Small intestine (tissue), 7 donors: Measurements from ENCODE around the gene EIF2S2. TPM values are rescaled to one million over a fixed set of nuclear protein-coding genes. Genes with fewer than 3 reads are reported as not detected.

Experiments
- DNase-seq, 2 donors: peaks; one replicate each; pipeline versions ENCODE4 v3.0.0 to v3.0.0-alpha.2; 2013
- FAIRE-seq: peaks from 2 replicates; lab custom pipeline; 2012; peaks lifted over from hg19 to GRCh38; lab: Jason Lieb, UNC
- H3K27ac ChIP-seq, 3 donors: one replicate each; pipeline ENCODE4 v1.5.1; 2013; ENCODE audit warnings: low read length in 2 of 3, mild to moderate bottlenecking in 2 of 3, control low read depth in 1 of 3, inconsistent platforms in 1 of 3, low read depth in 1 of 3, moderate library complexity in 1 of 3
- H3K27me3 ChIP-seq, 3 donors: one replicate each; pipeline ENCODE4 v1.6.1; 2013; ENCODE audit warnings: low read length in 3 of 3, inconsistent platforms in 1 of 3; ENCODE audit not compliant: control insufficient read depth in 3 of 3, insufficient read depth in 3 of 3
- H3K36me3 ChIP-seq, 3 donors: one replicate each; pipeline ENCODE4 v1.6.1; 2013; ENCODE audit warnings: low read length in 3 of 3, inconsistent platforms in 1 of 3, low read depth in 1 of 3, mild to moderate bottlenecking in 1 of 3, moderate library complexity in 1 of 3; ENCODE audit not compliant: control insufficient read depth in 3 of 3, insufficient read depth in 2 of 3
- H3K4me1 ChIP-seq, 3 donors: one replicate each; pipeline ENCODE4 v1.6.1; 2013; ENCODE audit warnings: low read length in 2 of 3, inconsistent platforms in 1 of 3, low read depth in 1 of 3, mild to moderate bottlenecking in 1 of 3, moderate library complexity in 1 of 3; ENCODE audit not compliant: control insufficient read depth in 3 of 3, insufficient read depth in 2 of 3
- H3K4me3 ChIP-seq, 3 donors: one replicate each; pipeline ENCODE4 v1.5.1; 2013; ENCODE audit warnings: low read length in 3 of 3, control low read depth in 1 of 3, inconsistent platforms in 1 of 3, low read depth in 1 of 3, mild to moderate bottlenecking in 1 of 3, moderate library complexity in 1 of 3
- H3K9me3 ChIP-seq, 2 donors: one replicate each; pipeline ENCODE4 v1.6.1; 2013; ENCODE audit warnings: low read depth in 1 of 2, low read length in 1 of 2; ENCODE audit not compliant: control insufficient read depth in 2 of 2, insufficient read depth in 1 of 2
- WGBS, 3 donors: extraction: QIAGEN DNeasy Blood & Tissue Kit; methylation state at CpG; one replicate each; pipeline ENCODE4 v1.1.7; 2013; 5-methylcytosine and 5-hydroxymethylcytosine counted together
- polyA plus RNA-seq, 4 donors: library from polyadenylated mRNA; stranded (reverse) in 3 of 4; unstranded in 1 of 4; fragments of 200-250 nt in 3 of 4; fragments of 120-200 nt in 1 of 4; gene quantifications; one replicate each; pipeline versions ENCODE4 v1.2.1 to v1.2.3, GENCODE V29; 2013
- donor health status: healthy with polysubstance abuse.
- donor health status: control.
- donor health status: control.
- donor health status: Bipolar disorder and iron deficiency.
- donor health status: healthy.

The EIF2S2 gene
- polyA plus RNA-seq, 4 donors, result 41.4 to 93.5 (median 55.3) TPM

GRCh38 chr20:34090645-34091044, 21.4 kb downstream of the EIF2S2 start:
- Histone ChIP-seq H3K27me3 (no peaks in the 10 kb centered on the region), H3K9me3 (no peaks in the 10 kb centered on the region), H3K36me3 (peaks cover 23 to 55% (median 26%) of the 10 kb centered on the region in 3 donors), H3K4me1 (no peaks in the 10 kb centered on the region), H3K4me3 (no peak overlapping the region), H3K27ac (no peak overlapping the region)
- WGBS, 3 donors, result 97 to 100% (median 100%) methylated on average over 2 of the region's 2 CpGs
- DNase-seq (no peak), FAIRE-seq (no peak)

GRCh38 chr20:34089655-34090345, 22.2 kb downstream of the EIF2S2 start:
- no peak for DNase-seq
- H3K4me3 ChIP-seq, result no peak overlapping the region
- WGBS, 3 donors, result 85 to 92% (median 86%) methylated on average over 13 of the region's 13 CpGs
- H3K4me1 ChIP-seq, result no peaks in the 10 kb centered on the region
- no peak for FAIRE-seq
- H3K27me3 ChIP-seq, result no peaks in the 10 kb centered on the region
- peaks cover 23 to 51% (median 27%) of the 10 kb centered on the region in 3 donors for H3K36me3 ChIP-seq
- H3K27ac ChIP-seq, result no peak overlapping the region
- no peaks in the 10 kb centered on the region for H3K9me3 ChIP-seq

- no peak for FAIRE-seq
- H3K27me3 ChIP-seq, result no peaks in the 10 kb centered on the region
- H3K4me3 ChIP-seq, result no peak overlapping the region
- H3K27ac ChIP-seq, result no peak overlapping the region
- 75 to 92% (median 92%) methylated on average over 3 to 5 of the region's 5 CpGs for WGBS, 3 donors
- H3K9me3 ChIP-seq, result no peaks in the 10 kb centered on the region
- no peak for DNase-seq
- H3K36me3 ChIP-seq, result peaks cover 23 to 55% (median 25%) of the 10 kb centered on the region in 3 donors
- H3K4me1 ChIP-seq, result no peaks in the 10 kb centered on the region
Observed at GRCh38 chr20:34089175-34089479, 22.9 kb downstream of the EIF2S2 start.

GRCh38 chr20:34088305-34089174, 23.5 kb downstream of the EIF2S2 start:
- H3K27me3 ChIP-seq, result no peaks in the 10 kb centered on the region
- H3K9me3 ChIP-seq, result no peaks in the 10 kb centered on the region
- FAIRE-seq, result no peak
- peaks cover 22 to 55% (median 23%) of the 10 kb centered on the region in 3 donors for H3K36me3 ChIP-seq
- WGBS, 3 donors, result 88 to 90% (median 88%) methylated on average over 15 of the region's 15 CpGs
- no peak overlapping the region for H3K27ac ChIP-seq
- no peak overlapping the region for H3K4me3 ChIP-seq
- no peak for DNase-seq
- no peaks in the 10 kb centered on the region for H3K4me1 ChIP-seq

- no peak overlapping the region for H3K4me3 ChIP-seq
Observed at GRCh38 chr20:34085544-34086040, 26.5 kb downstream of the EIF2S2 start.

GRCh38 chr20:34084227-34084923, 27.7 kb downstream of the EIF2S2 start:
- WGBS, 3 donors, result 88 to 91% (median 89%) methylated on average over 9 of the region's 9 CpGs

More at GRCh38 chr20:34085544-34086040, 26.5 kb downstream of the EIF2S2 start:
- Histone ChIP-seq H3K9me3 (no peaks in the 10 kb centered on the region), H3K4me1 (no peaks in the 10 kb centered on the region), H3K27me3 (no peaks in the 10 kb centered on the region), H3K36me3 (peaks cover 14 to 62% (median 19%) of the 10 kb centered on the region in 3 donors), H3K27ac (no peak overlapping the region)
- 87 to 90% (median 88%) methylated on average over 5 of the region's 5 CpGs for WGBS, 3 donors
- no peak for DNase-seq
- no peak for FAIRE-seq

GRCh38 chr20:34083781-34084180, 28.3 kb downstream of the EIF2S2 start:
- DNase-seq, result no peak
- Histone ChIP-seq H3K27me3 (no peaks in the 10 kb centered on the region), H3K36me3 (peaks cover 4 to 63% (median 15%) of the 10 kb centered on the region in 3 donors), H3K27ac (no peak overlapping the region), H3K9me3 (no peaks in the 10 kb centered on the region), H3K4me3 (no peak overlapping the region), H3K4me1 (no peaks in the 10 kb centered on the region)
- no peak for FAIRE-seq
- WGBS, 3 donors, result 91 to 98% (median 97%) methylated on average over 2 of the region's 2 CpGs

More at GRCh38 chr20:34084227-34084923, 27.7 kb downstream of the EIF2S2 start:
- DNase-seq (no peak), FAIRE-seq (no peak)
- H3K27ac ChIP-seq, result no peak overlapping the region
- no peaks in the 10 kb centered on the region for H3K4me1 ChIP-seq
- H3K27me3 ChIP-seq, result no peaks in the 10 kb centered on the region
- H3K36me3 ChIP-seq, result peaks cover 8 to 63% (median 15%) of the 10 kb centered on the region in 3 donors
- no peak overlapping the region for H3K4me3 ChIP-seq
- H3K9me3 ChIP-seq, result no peaks in the 10 kb centered on the region

- FAIRE-seq, result no peak
Observed at GRCh38 chr20:34083137-34083536, 28.9 kb downstream of the EIF2S2 start.

More at GRCh38 chr20:34083137-34083536, 28.9 kb downstream of the EIF2S2 start:
- Histone ChIP-seq H3K36me3 (peaks cover under 1 to 63% (median 18%) of the 10 kb centered on the region in 3 donors), H3K9me3 (no peaks in the 10 kb centered on the region), H3K4me3 (no peak overlapping the region), H3K4me1 (no peaks in the 10 kb centered on the region), H3K27ac (no peak overlapping the region), H3K27me3 (no peaks in the 10 kb centered on the region)
- 42 to 47% (median 42%) methylated on average over 7 of the region's 7 CpGs for WGBS, 3 donors
- DNase-seq, result peak in 1 of 2 donors; percentile 45
